ENCODE measurements around the gene KLHL17.

KLHL17 gene

GRCh38 chr1:951364-951763, 9.0 kb upstream of the KLHL17 start:
- DNase-seq = no peak
- H3K36me3 ChIP-seq (replicated peaks; ENCODE audit: insufficient read depth, low read length) = peaks cover 7% of the 10 kb centered on the region
- no peaks in the 10 kb centered on the region for H3K9me3 ChIP-seq (replicated peaks; ENCODE audit: insufficient read depth, low read length)
- peaks cover 11% of the 10 kb centered on the region for H3K79me2 ChIP-seq (ENCODE audit: low read length)
- H3F3A ChIP-seq (ENCODE audit: insufficient read depth, low read length) = no peaks in the 10 kb centered on the region
- H3K27me3 ChIP-seq (replicated peaks; ENCODE audit: insufficient read depth, low read length) = no peaks in the 10 kb centered on the region
- no peak overlapping the region for H3K27ac ChIP-seq (ENCODE audit: low read length)
- no peak for TF ChIP-seq CTCF (IDR thresholded peaks at IDR 0.05; ENCODE audit: low read length)
- no peak for TF ChIP-seq EZH2phosphoT487 (IDR thresholded peaks at IDR 0.05; ENCODE audit: low read length)
- TF ChIP-seq EZH2 (optimal IDR thresholded peaks at IDR 0.05; ENCODE audit: low read depth, low read length) = no peak
- no peaks in the 10 kb centered on the region for H3K4me1 ChIP-seq (ENCODE audit: low read length)
- no peaks in the 10 kb centered on the region for H4K20me1 ChIP-seq (ENCODE audit: insufficient read depth, low read length)
- H2AFZ ChIP-seq (ENCODE audit: low read length) = no peak overlapping the region
- H3K4me3 ChIP-seq (ENCODE audit: low read length) = no peak overlapping the region
- no peaks in the 10 kb centered on the region for H3K9me2 ChIP-seq (replicated peaks; ENCODE audit: insufficient read depth, low read length)
- no peak overlapping the region for H3K9ac ChIP-seq (ENCODE audit: low read length)
- no peak overlapping the region for H3K4me2 ChIP-seq (ENCODE audit: low read depth, low read length)

GRCh38 chr1:952201-952600, 8.2 kb upstream of the KLHL17 start:
- Histone ChIP-seq H4K20me1 (ENCODE audit: insufficient read depth, low read length) (no peaks in the 10 kb centered on the region), H3K36me3 (replicated peaks; ENCODE audit: insufficient read depth, low read length) (peaks cover 7% of the 10 kb centered on the region), H3K4me2 (ENCODE audit: low read depth, low read length) (no peak overlapping the region), H3K9ac (ENCODE audit: low read length) (no peak overlapping the region), H3K27ac (ENCODE audit: low read length) (no peak overlapping the region), H2AFZ (ENCODE audit: low read length) (no peak overlapping the region), H3K4me3 (ENCODE audit: low read length) (no peak overlapping the region), H3F3A (ENCODE audit: insufficient read depth, low read length) (no peaks in the 10 kb centered on the region), H3K9me2 (replicated peaks; ENCODE audit: insufficient read depth, low read length) (no peaks in the 10 kb centered on the region), H3K79me2 (ENCODE audit: low read length) (peaks cover 19% of the 10 kb centered on the region), H3K27me3 (replicated peaks; ENCODE audit: insufficient read depth, low read length) (no peaks in the 10 kb centered on the region), H3K4me1 (ENCODE audit: low read length) (no peaks in the 10 kb centered on the region), H3K9me3 (replicated peaks; ENCODE audit: insufficient read depth, low read length) (no peaks in the 10 kb centered on the region)
- no peak for DNase-seq
- TF ChIP-seq EZH2phosphoT487 (IDR thresholded peaks at IDR 0.05; ENCODE audit: low read length) = no peak
- TF ChIP-seq CTCF (IDR thresholded peaks at IDR 0.05; ENCODE audit: low read length) = no peak
- no peak for TF ChIP-seq EZH2 (optimal IDR thresholded peaks at IDR 0.05; ENCODE audit: low read depth, low read length)

GRCh38 chr1:952603-953002, 7.8 kb upstream of the KLHL17 start:
- no peak for DNase-seq
- Histone ChIP-seq H4K20me1 (ENCODE audit: insufficient read depth, low read length) (no peaks in the 10 kb centered on the region), H3K9me2 (replicated peaks; ENCODE audit: insufficient read depth, low read length) (no peaks in the 10 kb centered on the region), H2AFZ (ENCODE audit: low read length) (no peak overlapping the region), H3K27ac (ENCODE audit: low read length) (no peak overlapping the region), H3K4me3 (ENCODE audit: low read length) (no peak overlapping the region), H3K36me3 (replicated peaks; ENCODE audit: insufficient read depth, low read length) (peaks cover 7% of the 10 kb centered on the region), H3K79me2 (ENCODE audit: low read length) (peaks cover 23% of the 10 kb centered on the region), H3K9ac (ENCODE audit: low read length) (no peak overlapping the region), H3K9me3 (replicated peaks; ENCODE audit: insufficient read depth, low read length) (no peaks in the 10 kb centered on the region), H3K4me2 (ENCODE audit: low read depth, low read length) (no peak overlapping the region), H3F3A (ENCODE audit: insufficient read depth, low read length) (no peaks in the 10 kb centered on the region), H3K4me1 (ENCODE audit: low read length) (0 out of 2 replicates have a peak, but pooled peaks cover 4% of the 10 kb centered on the region), H3K27me3 (replicated peaks; ENCODE audit: insufficient read depth, low read length) (no peaks in the 10 kb centered on the region)
- TF ChIP-seq CTCF (IDR thresholded peaks at IDR 0.05; ENCODE audit: low read length) (no peak), EZH2 (optimal IDR thresholded peaks at IDR 0.05; ENCODE audit: low read depth, low read length) (no peak), EZH2phosphoT487 (IDR thresholded peaks at IDR 0.05; ENCODE audit: low read length) (no peak)
